T-helper 9 cell (primary cell): Measurements from ENCODE around the gene CNTRL.

Experiments used
- DNase-seq: peaks from one replicate; pipeline ENCODE4 v3.0.0-alpha.2; 2020

The CNTRL gene

GRCh38 chr9:121206516-121207370, 132.0 kb downstream of the CNTRL start:
- no peak for DNase-seq

GRCh38 chr9:121207371-121207940, 132.7 kb downstream of the CNTRL start:
- DNase-seq = no peak

- no peak for DNase-seq
Measured at GRCh38 chr9:121210536-121210935, 135.8 kb downstream of the CNTRL start.

GRCh38 chr9:121213136-121213806, 138.5 kb downstream of the CNTRL start:
- DNase-seq = peak; percentile 54

GRCh38 chr9:121214005-121214404, 139.2 kb downstream of the CNTRL start:
- no peak for DNase-seq

- no peak for DNase-seq
Measured at GRCh38 chr9:121216271-121216805, 141.6 kb downstream of the CNTRL start.

GRCh38 chr9:121217609-121218292, 143.0 kb downstream of the CNTRL start:
- no peak for DNase-seq

- DNase-seq = no peak
Measured at GRCh38 chr9:121218357-121219027, 143.7 kb downstream of the CNTRL start.

GRCh38 chr9:121219530-121219929, 144.8 kb downstream of the CNTRL start:
- DNase-seq = no peak

GRCh38 chr9:121220996-121221663, 146.4 kb downstream of the CNTRL start:
- DNase-seq = no peak

- DNase-seq = no peak
Measured at GRCh38 chr9:121221664-121222055, 146.9 kb downstream of the CNTRL start.

GRCh38 chr9:121222524-121223171, 147.9 kb downstream of the CNTRL start:
- no peak for DNase-seq

- no peak for DNase-seq
Measured at GRCh38 chr9:121225240-121225639, 150.5 kb downstream of the CNTRL start.

GRCh38 chr9:121226175-121226574, 151.4 kb downstream of the CNTRL start:
- DNase-seq = no peak
